Aortic smooth muscle cell (primary cell): Measurements from ENCODE around the gene PMPCA. TPM values are rescaled to one million over a fixed set of nuclear protein-coding genes. Genes with fewer than 3 reads are reported as not detected.

Experiments used
- total RNA-seq: library from RNA; depleted of rRNA; stranded (reverse); fragments of >200 nt; gene quantifications from 2 replicates; pipeline ENCODE4 v1.2.3, GENCODE V29; 2014

Gene PMPCA, protein sequence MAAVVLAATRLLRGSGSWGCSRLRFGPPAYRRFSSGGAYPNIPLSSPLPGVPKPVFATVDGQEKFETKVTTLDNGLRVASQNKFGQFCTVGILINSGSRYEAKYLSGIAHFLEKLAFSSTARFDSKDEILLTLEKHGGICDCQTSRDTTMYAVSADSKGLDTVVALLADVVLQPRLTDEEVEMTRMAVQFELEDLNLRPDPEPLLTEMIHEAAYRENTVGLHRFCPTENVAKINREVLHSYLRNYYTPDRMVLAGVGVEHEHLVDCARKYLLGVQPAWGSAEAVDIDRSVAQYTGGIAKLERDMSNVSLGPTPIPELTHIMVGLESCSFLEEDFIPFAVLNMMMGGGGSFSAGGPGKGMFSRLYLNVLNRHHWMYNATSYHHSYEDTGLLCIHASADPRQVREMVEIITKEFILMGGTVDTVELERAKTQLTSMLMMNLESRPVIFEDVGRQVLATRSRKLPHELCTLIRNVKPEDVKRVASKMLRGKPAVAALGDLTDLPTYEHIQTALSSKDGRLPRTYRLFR
- 31.4 and 37.7 TPM in 2 replicates for total RNA-seq

DNA sequence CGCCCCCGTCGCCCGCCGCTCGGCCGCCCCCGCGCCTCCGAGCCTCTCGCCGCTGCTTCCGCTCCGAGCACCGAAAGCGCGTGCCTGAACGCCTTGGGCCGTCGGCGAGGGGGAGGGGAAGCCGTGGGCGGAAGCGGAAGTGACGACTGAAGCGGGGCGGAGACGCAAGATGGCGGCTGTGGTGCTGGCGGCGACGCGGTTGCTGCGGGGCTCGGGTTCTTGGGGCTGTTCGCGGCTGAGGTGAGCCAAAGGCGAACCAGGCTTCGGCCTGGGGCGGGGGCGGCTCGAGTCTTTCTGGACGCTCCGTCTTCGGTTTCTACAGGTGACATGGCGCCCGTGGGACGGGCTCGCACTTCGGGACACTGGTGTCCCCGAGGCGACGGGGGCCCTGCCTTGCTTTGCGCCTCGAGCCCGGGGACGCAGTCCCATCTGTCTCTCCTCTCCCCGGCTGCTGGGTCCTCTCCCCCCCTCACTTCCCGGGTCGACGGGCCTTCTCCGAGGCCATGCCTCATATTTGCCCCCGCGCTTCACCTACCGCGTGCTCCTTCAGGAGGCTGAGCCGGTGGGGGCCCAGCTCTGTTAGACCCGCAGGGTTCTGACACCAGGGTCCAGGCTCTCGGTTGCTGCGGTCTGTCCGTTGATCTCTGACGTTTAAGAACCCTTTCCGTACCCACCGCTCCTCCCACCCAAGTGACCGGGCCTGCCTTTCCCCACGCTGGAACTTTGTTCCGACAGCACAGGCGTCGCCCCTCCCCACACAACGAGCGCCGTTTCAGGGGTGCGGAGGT, at the start of gene PMPCA, which contains the start of gene ENTR1:
TSS of gene PMPCA (plus strand) at position 159 of the 788 bp plus-strand sequence. CDS start at position 170, 11 bp downstream.
TSS of gene ENTR1 (minus strand) at position 115 of the 788 bp plus-strand sequence. CDS start 217 bp downstream, outside the sequence.

GRCh38 chr9:136363106-136363948, 47.1 kb upstream of the PMPCA start, which contains the start of gene DNLZ:
Gene DNLZ, minus strand, starts transcription at chr9:136363744. Its CDS starts 30 bp downstream, at chr9:136363714.

GRCh38 chr9:136373300-136374182, 36.9 kb upstream of the PMPCA start, which contains the start of gene CARD9:
Gene CARD9, minus strand, starts transcription at chr9:136373669. Its CDS starts 1,591 bp downstream, at chr9:136372078.

GRCh38 chr9:136400038-136400834, 10.2 kb upstream of the PMPCA start, which contains the start of gene SNAPC4:
Gene SNAPC4, minus strand, starts transcription at chr9:136400170. Its CDS starts 1,742 bp downstream, at chr9:136398428.

GRCh38 chr9:136439481-136440408, 29.3 kb downstream of the PMPCA start, which contains the start of gene INPP5E:
Gene INPP5E, minus strand, starts transcription at chr9:136439845. Its CDS starts 426 bp downstream, at chr9:136439419.

Other genes with a start within 250 kb of the PMPCA start
- gene LHX3, start 205.5 kb upstream of the PMPCA start, total RNA-seq: not detected in 2 replicates
- gene QSOX2, start 164.8 kb upstream of the PMPCA start, total RNA-seq: 8.6 and 9.9 TPM in 2 replicates
- gene CCDC187, start 106.6 kb upstream of the PMPCA start, total RNA-seq: under 0.01 TPM in 2 replicates
- gene GPSM1, start 83.1 kb upstream of the PMPCA start, total RNA-seq: 41.7 and 50.7 TPM in 2 replicates
- gene DNLZ, start 46.9 kb upstream of the PMPCA start, total RNA-seq: 9.9 and 16.5 TPM in 2 replicates
- gene CARD9, start 37.0 kb upstream of the PMPCA start, total RNA-seq: 2.6 and 4.1 TPM in 2 replicates
- gene SNAPC4, start 10.5 kb upstream of the PMPCA start, total RNA-seq: 4.9 and 6.5 TPM in 2 replicates
- gene ENTR1, start within 50 bp of the PMPCA start, total RNA-seq: 22.9 and 24.6 TPM in 2 replicates
- gene INPP5E, start 29.2 kb downstream of the PMPCA start, total RNA-seq: 5.2 and 5.3 TPM in 2 replicates
- gene SEC16A, start 72.4 kb downstream of the PMPCA start, total RNA-seq: 18.2 and 24.9 TPM in 2 replicates
- gene NOTCH1, start 135.4 kb downstream of the PMPCA start, total RNA-seq: 23.5 and 39.6 TPM in 2 replicates